NCI-H2171 (cell line): ENCODE measurements around the gene RBM33.

Experiments used
- DNase-seq: peaks from one replicate; lab custom pipeline; 2025; lab: John Stamatoyannopoulos, UW

The RBM33 gene

DNA sequence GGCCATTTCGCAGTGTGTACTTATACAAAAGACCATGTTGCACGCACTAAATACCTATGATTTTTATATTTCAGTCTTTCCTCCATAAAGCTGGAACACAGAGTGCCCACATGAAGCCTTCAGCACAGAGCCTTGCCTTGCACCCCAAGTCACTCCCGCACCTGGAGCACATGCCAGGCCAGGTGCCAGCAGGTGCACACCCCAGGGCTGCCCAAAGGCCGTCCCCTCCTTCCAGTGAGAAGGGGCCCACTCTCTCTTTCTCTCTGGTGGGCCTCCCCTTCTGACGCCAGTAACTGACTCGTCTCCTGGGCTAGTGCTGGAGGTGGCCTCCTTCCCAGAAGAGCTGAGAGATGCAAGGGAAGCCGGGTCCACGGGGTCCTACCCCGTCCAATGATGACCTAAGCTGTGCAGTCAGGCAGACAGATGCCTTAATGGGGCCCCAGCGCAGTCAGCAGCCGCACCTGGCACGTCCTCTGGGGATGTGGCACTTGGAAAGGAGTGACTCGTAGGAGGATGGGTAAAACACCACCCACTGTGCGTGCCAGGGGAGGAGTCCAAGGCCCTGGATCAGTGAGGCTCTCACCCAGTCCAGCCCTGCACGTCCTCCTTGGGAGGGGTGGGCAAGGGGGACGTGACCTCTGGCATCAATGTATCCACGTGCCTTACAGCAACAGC lies 185.5 kb downstream of the RBM33 start:
- DNase-seq: no peak
